ENCODE measurements around the gene LRRC4.
A peak's percentile ranks its signal among the peaks of the same experiment; 100 is the strongest.

DNA sequence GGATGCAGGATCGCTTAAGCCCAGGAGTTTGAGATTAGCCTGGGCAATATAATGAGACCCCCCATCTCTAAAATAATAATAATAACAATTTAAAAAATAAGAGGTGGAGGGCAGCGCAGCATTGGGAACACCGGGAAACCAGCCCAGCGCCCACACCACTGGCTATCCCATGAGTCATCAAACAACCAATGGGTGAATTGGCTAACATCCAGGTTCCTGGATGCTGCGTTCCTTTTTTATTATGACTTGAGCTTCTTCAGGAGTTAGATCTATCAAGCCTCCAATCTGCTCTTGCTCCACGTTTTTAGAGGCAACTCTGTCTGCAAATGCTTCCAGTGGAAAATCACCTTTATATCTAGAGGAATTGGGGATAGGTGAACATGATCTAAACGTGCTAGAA lies 10.0 kb upstream of the LRRC4 start:
- TF ChIP-seq EZH2phosphoT487 (IDR thresholded peaks at IDR 0.05; ENCODE audit: borderline replicate concordance, low read depth) (no peak), RCOR1 (IDR thresholded peaks at IDR 0.05; ENCODE audit: low read length) (no peak), TCF12 (IDR thresholded peaks at IDR 0.05) (peak; percentile 59; the same call in 1 of the 2 replicates), EP300 (IDR thresholded peaks at IDR 0.05; ENCODE audit: borderline replicate concordance in 1 of 2, low read depth in 1 of 2, low read length in 1 of 2) (peak in 1 of 2 experiments; percentile 48; a peak in 1 of 4 replicates)
- TF ChIP-seq, protein P1, sequence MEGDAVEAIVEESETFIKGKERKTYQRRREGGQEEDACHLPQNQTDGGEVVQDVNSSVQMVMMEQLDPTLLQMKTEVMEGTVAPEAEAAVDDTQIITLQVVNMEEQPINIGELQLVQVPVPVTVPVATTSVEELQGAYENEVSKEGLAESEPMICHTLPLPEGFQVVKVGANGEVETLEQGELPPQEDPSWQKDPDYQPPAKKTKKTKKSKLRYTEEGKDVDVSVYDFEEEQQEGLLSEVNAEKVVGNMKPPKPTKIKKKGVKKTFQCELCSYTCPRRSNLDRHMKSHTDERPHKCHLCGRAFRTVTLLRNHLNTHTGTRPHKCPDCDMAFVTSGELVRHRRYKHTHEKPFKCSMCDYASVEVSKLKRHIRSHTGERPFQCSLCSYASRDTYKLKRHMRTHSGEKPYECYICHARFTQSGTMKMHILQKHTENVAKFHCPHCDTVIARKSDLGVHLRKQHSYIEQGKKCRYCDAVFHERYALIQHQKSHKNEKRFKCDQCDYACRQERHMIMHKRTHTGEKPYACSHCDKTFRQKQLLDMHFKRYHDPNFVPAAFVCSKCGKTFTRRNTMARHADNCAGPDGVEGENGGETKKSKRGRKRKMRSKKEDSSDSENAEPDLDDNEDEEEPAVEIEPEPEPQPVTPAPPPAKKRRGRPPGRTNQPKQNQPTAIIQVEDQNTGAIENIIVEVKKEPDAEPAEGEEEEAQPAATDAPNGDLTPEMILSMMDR (IDR thresholded peaks at IDR 0.05), result no peak
